ENCODE results near the gene GPR142.

The GPR142 gene

DNA sequence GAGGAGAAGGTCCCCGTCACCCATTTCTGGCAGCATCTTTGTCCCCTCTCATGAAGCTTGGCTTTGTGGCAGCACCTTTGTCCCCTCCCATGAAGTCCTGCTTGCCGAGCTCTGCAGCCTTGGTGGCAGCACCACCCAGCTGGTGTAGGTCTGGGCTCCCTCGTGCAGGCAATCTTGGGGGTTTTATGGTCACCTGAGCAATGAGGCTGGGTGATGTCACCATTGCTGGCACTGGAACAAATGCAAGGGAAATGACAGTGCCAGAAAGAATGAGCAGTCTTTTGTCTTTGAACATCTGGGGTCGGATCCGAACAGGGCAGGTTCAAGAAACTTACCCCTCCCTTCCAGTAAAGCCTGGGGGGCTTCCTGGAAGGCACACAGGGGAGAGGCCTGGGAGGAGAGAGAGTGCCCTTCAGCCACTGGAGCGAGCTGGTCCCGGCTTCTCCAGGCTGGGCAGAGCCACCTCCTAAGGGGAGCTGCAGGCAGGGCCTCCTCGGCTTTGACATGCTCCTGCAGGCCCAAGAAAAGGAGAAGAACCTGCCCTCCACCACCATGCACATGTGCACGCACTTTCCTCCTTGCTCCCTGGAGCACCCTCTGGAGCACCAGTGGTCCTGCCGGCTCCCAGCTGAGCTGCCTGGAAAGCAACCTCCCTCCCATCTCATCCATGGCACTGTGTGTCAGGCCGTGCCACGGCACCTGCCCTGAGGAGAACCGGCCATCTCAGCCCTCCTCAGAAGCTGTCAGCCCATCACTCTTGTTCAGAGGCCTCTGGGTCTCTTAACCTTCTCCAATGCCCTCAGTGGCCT, 21.7 kb upstream of the GPR142 start (continued):
- TF ChIP-seq, protein P1, sequence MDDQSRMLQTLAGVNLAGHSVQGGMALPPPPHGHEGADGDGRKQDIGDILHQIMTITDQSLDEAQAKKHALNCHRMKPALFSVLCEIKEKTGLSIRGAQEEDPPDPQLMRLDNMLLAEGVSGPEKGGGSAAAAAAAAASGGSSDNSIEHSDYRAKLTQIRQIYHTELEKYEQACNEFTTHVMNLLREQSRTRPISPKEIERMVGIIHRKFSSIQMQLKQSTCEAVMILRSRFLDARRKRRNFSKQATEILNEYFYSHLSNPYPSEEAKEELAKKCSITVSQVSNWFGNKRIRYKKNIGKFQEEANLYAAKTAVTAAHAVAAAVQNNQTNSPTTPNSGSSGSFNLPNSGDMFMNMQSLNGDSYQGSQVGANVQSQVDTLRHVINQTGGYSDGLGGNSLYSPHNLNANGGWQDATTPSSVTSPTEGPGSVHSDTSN (CRISPR knock-in tag; IDR thresholded peaks at IDR 0.05): no peak
- no peak for TF ChIP-seq KLF1 (tag by site-specific recombination; IDR thresholded peaks at IDR 0.05)
- peak; percentile 28 for TF ChIP-seq GLIS2 (tag by site-specific recombination; IDR thresholded peaks at IDR 0.05)
- TF ChIP-seq, protein P2, sequence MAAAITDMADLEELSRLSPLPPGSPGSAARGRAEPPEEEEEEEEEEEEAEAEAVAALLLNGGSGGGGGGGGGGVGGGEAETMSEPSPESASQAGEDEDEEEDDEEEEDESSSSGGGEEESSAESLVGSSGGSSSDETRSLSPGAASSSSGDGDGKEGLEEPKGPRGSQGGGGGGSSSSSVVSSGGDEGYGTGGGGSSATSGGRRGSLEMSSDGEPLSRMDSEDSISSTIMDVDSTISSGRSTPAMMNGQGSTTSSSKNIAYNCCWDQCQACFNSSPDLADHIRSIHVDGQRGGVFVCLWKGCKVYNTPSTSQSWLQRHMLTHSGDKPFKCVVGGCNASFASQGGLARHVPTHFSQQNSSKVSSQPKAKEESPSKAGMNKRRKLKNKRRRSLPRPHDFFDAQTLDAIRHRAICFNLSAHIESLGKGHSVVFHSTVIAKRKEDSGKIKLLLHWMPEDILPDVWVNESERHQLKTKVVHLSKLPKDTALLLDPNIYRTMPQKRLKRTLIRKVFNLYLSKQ (tag by site-specific recombination; IDR thresholded peaks at IDR 0.05; ENCODE audit: borderline replicate concordance): no peak
- no peak for TF ChIP-seq ZNF548 (tag by site-specific recombination; IDR thresholded peaks at IDR 0.05)
- no peak for TF ChIP-seq ZNF791 (tag by site-specific recombination; IDR thresholded peaks at IDR 0.05)
- TF ChIP-seq, protein P3, sequence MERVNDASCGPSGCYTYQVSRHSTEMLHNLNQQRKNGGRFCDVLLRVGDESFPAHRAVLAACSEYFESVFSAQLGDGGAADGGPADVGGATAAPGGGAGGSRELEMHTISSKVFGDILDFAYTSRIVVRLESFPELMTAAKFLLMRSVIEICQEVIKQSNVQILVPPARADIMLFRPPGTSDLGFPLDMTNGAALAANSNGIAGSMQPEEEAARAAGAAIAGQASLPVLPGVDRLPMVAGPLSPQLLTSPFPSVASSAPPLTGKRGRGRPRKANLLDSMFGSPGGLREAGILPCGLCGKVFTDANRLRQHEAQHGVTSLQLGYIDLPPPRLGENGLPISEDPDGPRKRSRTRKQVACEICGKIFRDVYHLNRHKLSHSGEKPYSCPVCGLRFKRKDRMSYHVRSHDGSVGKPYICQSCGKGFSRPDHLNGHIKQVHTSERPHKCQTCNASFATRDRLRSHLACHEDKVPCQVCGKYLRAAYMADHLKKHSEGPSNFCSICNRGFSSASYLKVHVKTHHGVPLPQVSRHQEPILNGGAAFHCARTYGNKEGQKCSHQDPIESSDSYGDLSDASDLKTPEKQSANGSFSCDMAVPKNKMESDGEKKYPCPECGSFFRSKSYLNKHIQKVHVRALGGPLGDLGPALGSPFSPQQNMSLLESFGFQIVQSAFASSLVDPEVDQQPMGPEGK (tag by site-specific recombination; IDR thresholded peaks at IDR 0.05): peak; percentile 41
- TF ChIP-seq GLI2 (tag by site-specific recombination; IDR thresholded peaks at IDR 0.05; ENCODE audit: borderline replicate concordance, low read depth): no peak
- TF ChIP-seq ZNF274 (IDR thresholded peaks at IDR 0.05; ENCODE audit: low read length): no peak
- no peak for TF ChIP-seq ZNF274 (tag by site-specific recombination; IDR thresholded peaks at IDR 0.05; ENCODE audit: borderline replicate concordance)
- TF ChIP-seq ZNF132 (tag by site-specific recombination; IDR thresholded peaks at IDR 0.05; ENCODE audit: borderline replicate concordance): no peak
- no peak for TF ChIP-seq ZNF521 (tag by site-specific recombination; IDR thresholded peaks at IDR 0.05)
- TF ChIP-seq ZFP3 (tag by site-specific recombination; IDR thresholded peaks at IDR 0.05; ENCODE audit: low read depth): no peak
- no peak for TF ChIP-seq ZFP37 (tag by site-specific recombination; IDR thresholded peaks at IDR 0.05)
- TF ChIP-seq ZNF830 (tag by site-specific recombination; IDR thresholded peaks at IDR 0.05; ENCODE audit: low read depth): no peak
- TF ChIP-seq, protein P4, sequence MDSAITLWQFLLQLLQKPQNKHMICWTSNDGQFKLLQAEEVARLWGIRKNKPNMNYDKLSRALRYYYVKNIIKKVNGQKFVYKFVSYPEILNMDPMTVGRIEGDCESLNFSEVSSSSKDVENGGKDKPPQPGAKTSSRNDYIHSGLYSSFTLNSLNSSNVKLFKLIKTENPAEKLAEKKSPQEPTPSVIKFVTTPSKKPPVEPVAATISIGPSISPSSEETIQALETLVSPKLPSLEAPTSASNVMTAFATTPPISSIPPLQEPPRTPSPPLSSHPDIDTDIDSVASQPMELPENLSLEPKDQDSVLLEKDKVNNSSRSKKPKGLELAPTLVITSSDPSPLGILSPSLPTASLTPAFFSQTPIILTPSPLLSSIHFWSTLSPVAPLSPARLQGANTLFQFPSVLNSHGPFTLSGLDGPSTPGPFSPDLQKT (IDR thresholded peaks at IDR 0.05; ENCODE audit: borderline replicate concordance, low read depth, low read length): no peak

DNA sequence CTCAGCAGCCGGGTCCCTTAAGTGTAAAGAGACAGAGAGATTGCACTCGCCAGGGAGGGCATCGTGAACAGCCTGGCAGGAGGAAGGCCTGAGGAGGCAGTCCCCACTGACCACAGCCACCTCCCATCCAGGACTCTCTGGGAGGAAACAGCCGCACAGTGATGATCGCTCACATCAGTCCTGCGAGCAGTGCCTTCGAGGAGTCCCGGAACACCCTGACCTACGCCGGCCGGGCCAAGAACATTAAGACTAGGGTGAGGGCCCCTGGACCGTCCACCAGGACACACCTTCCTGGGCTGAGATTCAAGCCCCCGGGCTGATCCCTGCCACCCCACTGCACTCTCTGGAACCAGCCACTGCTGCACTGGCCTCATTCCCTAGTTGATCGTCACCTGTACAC, 19.7 kb upstream of the GPR142 start:
- CTCF ChIA-PET: interaction anchor here (0.6 to 1.8 kb wide), 6 partner anchors 10 to 272 kb away, joined by 3 to 5 read pairs (median 4); partner anchors contain the start of genes BTBD17 and GPR142
- POLR2A ChIA-PET: no interaction called here
- no peaks in the 10 kb centered on the region for H3K9me3 ChIP-seq (ENCODE audit: control insufficient read depth, insufficient read depth, low read depth, low read length)
- no peaks in the 10 kb centered on the region for H3K4me1 ChIP-seq (ENCODE audit: control insufficient read depth, insufficient read depth, low read length)
- H3K36me3 ChIP-seq (ENCODE audit: control insufficient read depth in 2 of 2, insufficient read depth in 1 of 2, low read length in 2 of 2): no peaks in the 10 kb centered on the region
- no peak overlapping the region for H3K27ac ChIP-seq (ENCODE audit: extremely low read depth, low read depth, low read length)
- no peak overlapping the region for H3K4me3 ChIP-seq (ENCODE audit: low read depth, low read length)
- TF ChIP-seq, protein P5, sequence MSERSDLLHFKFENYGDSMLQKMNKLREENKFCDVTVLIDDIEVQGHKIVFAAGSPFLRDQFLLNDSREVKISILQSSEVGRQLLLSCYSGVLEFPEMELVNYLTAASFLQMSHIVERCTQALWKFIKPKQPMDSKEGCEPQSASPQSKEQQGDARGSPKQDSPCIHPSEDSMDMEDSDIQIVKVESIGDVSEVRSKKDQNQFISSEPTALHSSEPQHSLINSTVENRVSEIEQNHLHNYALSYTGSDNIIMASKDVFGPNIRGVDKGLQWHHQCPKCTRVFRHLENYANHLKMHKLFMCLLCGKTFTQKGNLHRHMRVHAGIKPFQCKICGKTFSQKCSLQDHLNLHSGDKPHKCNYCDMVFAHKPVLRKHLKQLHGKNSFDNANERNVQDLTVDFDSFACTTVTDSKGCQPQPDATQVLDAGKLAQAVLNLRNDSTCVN (tag by site-specific recombination; optimal IDR thresholded peaks at IDR 0.05): no peak
- no peak for TF ChIP-seq TRIM28 (IDR thresholded peaks at IDR 0.05; ENCODE audit: borderline replicate concordance, low read length)
- no peak for TF ChIP-seq ZNF544 (tag by site-specific recombination; IDR thresholded peaks at IDR 0.05)
- no peak for TF ChIP-seq ZNF23 (tag by site-specific recombination; IDR thresholded peaks at IDR 0.05; ENCODE audit: borderline replicate concordance)
- TF ChIP-seq ZNF777 (tag by site-specific recombination; IDR thresholded peaks at IDR 0.05; ENCODE audit: borderline replicate concordance): no peak
- no peak for TF ChIP-seq ZBTB8A (tag by site-specific recombination; IDR thresholded peaks at IDR 0.05)
- TF ChIP-seq ZNF10 (tag by site-specific recombination; IDR thresholded peaks at IDR 0.05): no peak
- TF ChIP-seq, protein P6, sequence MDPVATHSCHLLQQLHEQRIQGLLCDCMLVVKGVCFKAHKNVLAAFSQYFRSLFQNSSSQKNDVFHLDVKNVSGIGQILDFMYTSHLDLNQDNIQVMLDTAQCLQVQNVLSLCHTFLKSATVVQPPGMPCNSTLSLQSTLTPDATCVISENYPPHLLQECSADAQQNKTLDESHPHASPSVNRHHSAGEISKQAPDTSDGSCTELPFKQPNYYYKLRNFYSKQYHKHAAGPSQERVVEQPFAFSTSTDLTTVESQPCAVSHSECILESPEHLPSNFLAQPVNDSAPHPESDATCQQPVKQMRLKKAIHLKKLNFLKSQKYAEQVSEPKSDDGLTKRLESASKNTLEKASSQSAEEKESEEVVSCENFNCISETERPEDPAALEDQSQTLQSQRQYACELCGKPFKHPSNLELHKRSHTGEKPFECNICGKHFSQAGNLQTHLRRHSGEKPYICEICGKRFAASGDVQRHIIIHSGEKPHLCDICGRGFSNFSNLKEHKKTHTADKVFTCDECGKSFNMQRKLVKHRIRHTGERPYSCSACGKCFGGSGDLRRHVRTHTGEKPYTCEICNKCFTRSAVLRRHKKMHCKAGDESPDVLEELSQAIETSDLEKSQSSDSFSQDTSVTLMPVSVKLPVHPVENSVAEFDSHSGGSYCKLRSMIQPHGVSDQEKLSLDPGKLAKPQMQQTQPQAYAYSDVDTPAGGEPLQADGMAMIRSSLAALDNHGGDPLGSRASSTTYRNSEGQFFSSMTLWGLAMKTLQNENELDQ (tag by site-specific recombination; IDR thresholded peaks at IDR 0.05; ENCODE audit: low read depth): no peak
- TF ChIP-seq ZNF221 (tag by site-specific recombination; IDR thresholded peaks at IDR 0.05; ENCODE audit: borderline replicate concordance): no peak
- no peak for TF ChIP-seq YY2 (tag by site-specific recombination; IDR thresholded peaks at IDR 0.05)
- no peak for TF ChIP-seq ZNF654 (tag by site-specific recombination; IDR thresholded peaks at IDR 0.05; ENCODE audit: low read depth)
